ENCODE results near the gene LCK. TPM values are rescaled to one million over a fixed set of nuclear protein-coding genes. Genes with fewer than 3 reads are reported as not detected.
A peak's percentile ranks its signal among the peaks of the same experiment; 100 is the strongest.

The LCK gene
- total and polyA plus RNA-seq, 5 donors = 0.23 to 2.4 (median 1.3) TPM

- H3K9me3 ChIP-seq (ENCODE audit: control insufficient read depth, low read length) = no peaks in the 10 kb centered on the region
- no peaks in the 10 kb centered on the region for H3K4me1 ChIP-seq (ENCODE audit: control insufficient read depth, insufficient read depth, low read length)
- WGBS = 98% methylated on average over 3 of the region's 3 CpGs
- H3K27me3 ChIP-seq (ENCODE audit: control insufficient read depth, insufficient read depth) = no peaks in the 10 kb centered on the region
- H3K27ac ChIP-seq (ENCODE audit: low read length) = no peak overlapping the region
- intact Hi-C loops (cut with DNase I) = no loop called here
- H3K4me3 ChIP-seq (ENCODE audit: low read length) = no peak overlapping the region
- DNase-seq = no peak
- ATAC-seq = no peak
These were observed 52.3 kb downstream of the LCK start for GRCh38 chr1:32303358-32303757.

GRCh38 chr1:32303997-32304622 is 53.0 kb downstream of the LCK start:
- H3K27ac ChIP-seq (ENCODE audit: low read length) = no peak overlapping the region
- ATAC-seq = no peak
- H3K27me3 ChIP-seq (ENCODE audit: control insufficient read depth, insufficient read depth) = no peaks in the 10 kb centered on the region
- DNase-seq = no peak
- intact Hi-C loops (cut with DNase I) = no loop called here
- no peaks in the 10 kb centered on the region for H3K4me1 ChIP-seq (ENCODE audit: control insufficient read depth, insufficient read depth, low read length)
- H3K9me3 ChIP-seq (ENCODE audit: control insufficient read depth, low read length) = no peaks in the 10 kb centered on the region
- 68% methylated on average over 3 of the region's 3 CpGs for WGBS
- H3K4me3 ChIP-seq (ENCODE audit: low read length) = no peak overlapping the region

GRCh38 chr1:32305310-32305709 is 54.2 kb downstream of the LCK start:
- no peak for DNase-seq
- H3K4me3 ChIP-seq (ENCODE audit: low read length) = no peak overlapping the region
- intact Hi-C loops (cut with DNase I) = no loop called here
- no peak for ATAC-seq
- H3K27me3 ChIP-seq (ENCODE audit: control insufficient read depth, insufficient read depth) = no peaks in the 10 kb centered on the region
- H3K4me1 ChIP-seq (ENCODE audit: control insufficient read depth, insufficient read depth, low read length) = no peaks in the 10 kb centered on the region
- H3K27ac ChIP-seq (ENCODE audit: low read length) = no peak overlapping the region
- 100% methylated on average over 2 of the region's 2 CpGs for WGBS
- H3K9me3 ChIP-seq (ENCODE audit: control insufficient read depth, low read length) = no peaks in the 10 kb centered on the region

- 79% methylated on average over 2 of the region's 2 CpGs for WGBS
- no peaks in the 10 kb centered on the region for H3K4me1 ChIP-seq (ENCODE audit: control insufficient read depth, insufficient read depth, low read length)
- H3K27ac ChIP-seq (ENCODE audit: low read length) = no peak overlapping the region
- H3K4me3 ChIP-seq (ENCODE audit: low read length) = no peak overlapping the region
- no peaks in the 10 kb centered on the region for H3K9me3 ChIP-seq (ENCODE audit: control insufficient read depth, low read length)
- intact Hi-C loops (cut with DNase I) = no loop called here
- DNase-seq (no peak), ATAC-seq (no peak)
- no peaks in the 10 kb centered on the region for H3K27me3 ChIP-seq (ENCODE audit: control insufficient read depth, insufficient read depth)
These were observed 56.3 kb downstream of the LCK start for GRCh38 chr1:32307324-32307723.

- DNase-seq (no peak), ATAC-seq (no peak)
- Histone ChIP-seq H3K27ac (ENCODE audit: low read length) (no peak overlapping the region), H3K4me3 (ENCODE audit: low read length) (no peak overlapping the region), H3K4me1 (ENCODE audit: control insufficient read depth, insufficient read depth, low read length) (no peaks in the 10 kb centered on the region), H3K27me3 (ENCODE audit: control insufficient read depth, insufficient read depth) (no peaks in the 10 kb centered on the region), H3K9me3 (ENCODE audit: control insufficient read depth, low read length) (no peaks in the 10 kb centered on the region)
- WGBS = 94% methylated on average over 1 of the region's 1 CpG
- intact Hi-C loops (cut with DNase I) = no loop called here
These were observed 58.9 kb downstream of the LCK start for GRCh38 chr1:32309960-32310359.

GRCh38 chr1:32311709-32312393 is 60.8 kb downstream of the LCK start:
- H3K4me1 ChIP-seq (ENCODE audit: control insufficient read depth, insufficient read depth, low read length) = no peaks in the 10 kb centered on the region
- intact Hi-C loops (cut with DNase I) = no loop called here
- WGBS = 47% methylated on average over 2 of the region's 2 CpGs
- H3K4me3 ChIP-seq (ENCODE audit: low read length) = no peak overlapping the region
- H3K27me3 ChIP-seq (ENCODE audit: control insufficient read depth, insufficient read depth) = no peaks in the 10 kb centered on the region
- DNase-seq = no peak
- H3K27ac ChIP-seq (ENCODE audit: low read length) = no peak overlapping the region
- no peak for ATAC-seq
- no peaks in the 10 kb centered on the region for H3K9me3 ChIP-seq (ENCODE audit: control insufficient read depth, low read length)

- H3K27ac ChIP-seq (ENCODE audit: low read length) = no peak overlapping the region
- DNase-seq (no peak), ATAC-seq (no peak)
- no peaks in the 10 kb centered on the region for H3K9me3 ChIP-seq (ENCODE audit: control insufficient read depth, low read length)
- intact Hi-C loops (cut with DNase I) = loop anchor here in 1 of 4 donors (5.0 kb wide), 1 partner anchor 90 kb away; no protein-coding TSS in a partner anchor
- H3K27me3 ChIP-seq (ENCODE audit: control insufficient read depth, insufficient read depth) = no peaks in the 10 kb centered on the region
- 67% methylated on average over 3 of the region's 3 CpGs for WGBS
- peaks cover 2% of the 10 kb centered on the region for H3K4me1 ChIP-seq (ENCODE audit: control insufficient read depth, insufficient read depth, low read length)
- H3K4me3 ChIP-seq (ENCODE audit: low read length) = no peak overlapping the region
These were observed 65.8 kb downstream of the LCK start for GRCh38 chr1:32316903-32317277.

GRCh38 chr1:32318127-32318869 is 67.2 kb downstream of the LCK start:
- H3K4me3 ChIP-seq (ENCODE audit: low read length) = no peak overlapping the region
- no peaks in the 10 kb centered on the region for H3K9me3 ChIP-seq (ENCODE audit: control insufficient read depth, low read length)
- DNase-seq (no peak), ATAC-seq (no peak)
- WGBS = 96% methylated on average over 10 of the region's 10 CpGs
- H3K27me3 ChIP-seq (ENCODE audit: control insufficient read depth, insufficient read depth) = no peaks in the 10 kb centered on the region
- intact Hi-C loops (cut with DNase I) = loop anchor here in 1 of 4 donors (5.0 kb wide), 1 partner anchor 91 kb away; no protein-coding TSS in a partner anchor
- peaks cover 2% of the 10 kb centered on the region for H3K4me1 ChIP-seq (ENCODE audit: control insufficient read depth, insufficient read depth, low read length)
- no peak overlapping the region for H3K27ac ChIP-seq (ENCODE audit: low read length)

GRCh38 chr1:32321712-32322291 is 70.7 kb downstream of the LCK start:
- ATAC-seq (peak; percentile 54 to 58), DNase-seq (peak in 1 of 3 donors; percentile 60)
- WGBS = 48% methylated on average over 5 of the region's 5 CpGs
- H3K27me3 ChIP-seq (ENCODE audit: control insufficient read depth, insufficient read depth) = no peaks in the 10 kb centered on the region
- H3K27ac ChIP-seq (ENCODE audit: low read length) = no peak overlapping the region
- peaks cover 2% of the 10 kb centered on the region for H3K4me1 ChIP-seq (ENCODE audit: control insufficient read depth, insufficient read depth, low read length)
- H3K4me3 ChIP-seq (ENCODE audit: low read length) = no peak overlapping the region
- intact Hi-C loops (cut with DNase I) = no loop called here
- no peaks in the 10 kb centered on the region for H3K9me3 ChIP-seq (ENCODE audit: control insufficient read depth, low read length)

GRCh38 chr1:32327204-32327603 is 76.1 kb downstream of the LCK start:
- intact Hi-C loops (cut with DNase I) = no loop called here
- Histone ChIP-seq H3K27ac (ENCODE audit: low read length) (no peak overlapping the region), H3K27me3 (ENCODE audit: control insufficient read depth, insufficient read depth) (no peaks in the 10 kb centered on the region), H3K9me3 (ENCODE audit: control insufficient read depth, low read length) (no peaks in the 10 kb centered on the region), H3K4me1 (ENCODE audit: control insufficient read depth, insufficient read depth, low read length) (no peaks in the 10 kb centered on the region), H3K4me3 (ENCODE audit: low read length) (no peak overlapping the region)
- ATAC-seq (peak in 1 of 2 donors; percentile 25), DNase-seq (no peak)
- 93% methylated on average over 11 of the region's 11 CpGs for WGBS
